Lung microvascular endothelial cell (primary cell): Measurements from ENCODE around the gene SPDYE17. TPM values are rescaled to one million over a fixed set of nuclear protein-coding genes. Genes with fewer than 3 reads are reported as not detected.
"Not testable (repeated sequence)": the region's sequence is repeated elsewhere in the genome, so short reads cannot be mapped to it uniquely, and the experiment has no call there.

Experiments
- DNase-seq, 2 donors: peaks; one replicate each; pipeline versions ENCODE4 v3.0.0 to v3.0.0-alpha.2; 2010; ENCODE audit warnings: low read depth in 2 of 2
- total RNA-seq: library from RNA; depleted of rRNA; stranded (reverse); fragments of >200 nt; gene quantifications from 2 replicates; pipeline ENCODE4 v1.2.1, GENCODE V29; 2014

SPDYE17 gene
- total RNA-seq, 1 donor from 2014 or later: not detected

DNA sequence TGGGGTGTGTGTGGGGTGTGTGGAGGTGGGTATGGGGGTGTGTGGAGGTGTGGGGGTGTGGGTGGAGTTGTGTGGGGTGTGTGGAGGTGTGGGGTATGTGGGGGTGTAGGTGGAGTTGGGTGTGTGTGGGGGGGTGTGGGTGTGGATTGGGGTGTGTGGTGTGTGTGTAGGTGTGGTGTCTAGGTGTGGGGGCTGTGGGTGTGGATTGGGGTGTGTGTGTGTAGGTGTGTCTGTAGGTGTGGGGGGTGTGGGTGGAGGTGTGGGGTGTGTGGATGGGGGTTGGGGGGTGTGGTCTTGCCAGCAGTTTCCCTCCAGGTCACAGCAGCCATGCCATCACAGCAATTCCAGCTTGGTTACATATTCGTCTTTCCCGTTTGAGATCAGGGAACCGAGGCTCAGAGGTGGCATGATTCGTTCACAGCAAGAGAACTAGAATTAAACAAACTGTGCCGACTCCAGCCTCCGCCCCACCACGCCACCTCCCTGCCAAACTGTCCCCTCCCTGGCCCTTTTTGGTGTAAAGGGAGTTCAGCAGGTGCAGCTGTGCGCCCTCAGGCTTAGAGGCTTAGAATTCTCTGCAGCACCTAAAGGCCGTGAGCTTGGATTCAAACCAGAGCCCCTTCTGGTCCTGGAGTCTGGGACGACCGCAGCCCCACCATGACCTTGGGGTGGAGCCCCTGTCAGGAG, 33.3 kb downstream of the SPDYE17 start:
- DNase-seq: peak in 1 of 2 donors; percentile 11

DNA sequence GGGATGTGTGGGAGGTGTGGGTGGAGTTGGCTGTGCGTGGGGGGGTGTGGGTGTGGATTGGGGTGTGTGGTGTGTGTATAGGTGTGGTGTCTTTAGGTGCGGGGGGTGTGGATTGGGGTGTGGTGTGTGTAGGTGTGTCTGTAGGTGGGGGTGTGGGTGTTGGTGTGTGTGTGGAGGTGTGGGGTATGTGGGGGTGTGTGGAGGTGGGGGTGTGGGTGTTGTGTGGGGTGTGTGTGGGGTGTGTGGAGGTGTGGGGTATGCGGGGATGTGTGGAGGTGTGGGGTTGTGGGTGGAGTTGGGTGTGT, 33.9 kb downstream of the SPDYE17 start:
- no peak for DNase-seq

DNA sequence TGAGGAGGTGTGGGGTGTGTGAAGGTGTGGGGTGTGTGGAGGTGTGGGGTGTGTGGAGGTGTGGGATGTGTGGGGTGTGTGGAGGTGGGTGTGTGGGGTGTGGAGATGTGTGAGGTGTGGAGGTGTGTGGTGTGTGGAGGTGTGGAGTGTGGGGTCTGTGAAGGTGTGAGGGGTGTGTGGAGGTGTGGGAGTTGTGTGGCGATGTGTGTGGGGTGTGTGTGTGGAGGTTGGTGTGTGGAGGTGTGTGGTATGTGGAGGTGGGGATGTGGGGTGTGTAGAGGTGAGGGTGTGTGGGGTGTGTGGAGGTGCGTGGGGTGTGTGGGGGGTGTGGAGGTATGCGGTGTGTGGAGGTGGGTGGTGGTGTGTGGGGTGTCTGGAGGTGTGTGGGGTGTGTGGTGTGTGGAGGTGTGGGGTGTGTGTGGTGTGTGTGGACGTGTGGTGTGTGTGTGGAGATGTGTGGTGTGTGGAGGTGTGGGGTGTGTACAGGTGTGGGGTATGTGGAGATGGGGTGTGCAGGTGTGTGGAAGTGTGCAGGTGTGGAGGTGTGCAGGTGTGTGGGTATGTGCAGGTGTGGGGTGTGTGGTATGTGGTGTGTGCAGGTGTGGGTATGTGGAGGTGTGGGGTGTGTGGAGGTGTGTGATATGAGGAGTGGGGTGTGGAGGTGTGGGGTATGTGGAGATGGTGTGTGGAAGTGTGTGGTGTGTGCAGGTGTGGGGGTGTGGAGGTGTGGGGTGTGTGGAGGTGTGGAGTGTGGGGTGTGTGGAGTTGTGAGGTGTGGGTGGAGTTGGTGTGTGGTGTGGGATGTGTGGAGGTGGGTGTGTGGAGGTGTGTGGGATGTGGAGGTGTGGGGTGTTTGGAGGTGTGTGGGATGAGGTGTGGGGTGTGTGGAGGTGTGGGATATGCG, 34.5 kb downstream of the SPDYE17 start:
- DNase-seq: no peak

DNA sequence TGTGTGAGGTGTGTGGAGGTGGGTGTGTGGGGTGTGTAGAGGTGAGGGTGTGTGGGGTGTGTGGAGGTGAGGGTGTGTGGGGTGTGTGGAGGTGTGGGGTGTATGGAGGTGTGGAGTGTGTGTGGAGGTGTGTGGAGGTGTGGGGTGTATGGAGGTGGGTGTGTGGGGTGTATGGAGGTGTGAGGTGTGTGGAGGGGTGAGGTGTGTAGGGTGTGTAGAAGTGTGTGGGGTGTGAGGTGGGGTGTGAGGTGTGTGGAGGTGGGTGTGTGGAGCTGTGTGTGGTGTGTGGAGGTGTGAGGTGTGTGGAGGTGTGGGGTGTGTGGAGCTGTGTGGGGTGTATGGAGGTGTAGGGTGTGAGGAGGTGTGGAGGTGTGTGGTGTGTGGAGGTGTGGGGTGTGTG, 35.2 kb downstream of the SPDYE17 start:
- not testable (repeated sequence) for DNase-seq

DNA sequence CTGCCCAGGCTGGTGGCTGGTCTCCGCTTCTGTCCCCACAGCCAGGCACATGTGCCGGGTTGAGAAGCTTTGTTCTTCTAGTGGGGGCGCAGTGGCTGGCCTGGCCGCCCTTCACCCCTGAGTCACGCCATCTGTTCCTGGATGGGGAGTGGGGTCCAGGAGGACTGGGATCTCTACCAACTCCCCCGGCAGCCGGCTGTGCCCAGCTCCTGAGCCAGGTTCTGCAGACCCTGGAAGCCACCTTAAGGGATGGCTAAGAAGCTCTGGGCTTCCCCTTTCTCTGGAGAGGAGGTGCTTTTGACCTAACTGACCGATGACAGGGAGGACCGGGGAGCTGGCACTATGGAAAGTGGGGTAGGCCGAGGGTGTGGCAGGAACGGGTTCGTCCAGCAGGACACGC, 37.9 kb downstream of the SPDYE17 start:
- DNase-seq: not testable (repeated sequence)

DNA sequence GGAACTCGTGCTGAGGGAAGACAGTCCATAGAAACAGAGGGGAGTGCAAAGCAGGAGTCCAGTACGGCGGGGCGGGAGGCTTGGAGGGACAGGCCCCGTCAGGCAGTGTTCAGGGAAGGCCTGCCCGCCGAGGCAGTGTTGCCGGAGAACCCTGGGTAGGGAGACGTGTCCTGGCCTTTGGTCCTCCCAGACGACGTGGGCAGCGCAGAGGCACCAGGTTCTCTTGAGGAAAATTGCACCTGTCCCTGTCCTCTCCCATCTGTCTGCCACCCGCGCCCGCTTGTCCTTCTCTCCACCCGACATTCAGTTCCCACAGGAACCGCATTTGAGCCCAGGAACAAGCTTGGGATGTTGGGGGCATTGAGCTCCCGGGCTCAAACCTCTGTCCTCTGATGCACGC, 38.3 kb downstream of the SPDYE17 start:
- DNase-seq: not testable (repeated sequence)

DNA sequence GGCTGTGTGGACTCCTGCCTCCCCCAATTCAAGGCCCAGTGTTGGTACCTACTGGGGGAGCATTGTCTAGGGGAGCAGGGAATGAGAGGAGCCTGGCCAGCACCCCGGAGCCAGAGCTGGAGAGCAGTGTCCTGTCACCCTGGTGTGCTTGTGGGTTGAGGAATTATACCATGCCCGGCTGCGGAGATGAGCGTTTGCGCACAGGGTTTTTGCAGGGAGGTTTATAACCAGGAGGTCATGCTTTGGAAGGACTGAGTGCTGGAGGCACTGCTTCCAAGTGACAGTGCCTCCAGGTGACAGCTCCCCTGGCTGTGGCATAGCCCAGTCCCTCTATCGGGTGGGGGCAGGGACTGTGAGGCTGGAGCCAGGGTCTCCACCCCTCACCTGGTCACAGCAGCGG, 39.3 kb downstream of the SPDYE17 start:
- not testable (repeated sequence) for DNase-seq

DNA sequence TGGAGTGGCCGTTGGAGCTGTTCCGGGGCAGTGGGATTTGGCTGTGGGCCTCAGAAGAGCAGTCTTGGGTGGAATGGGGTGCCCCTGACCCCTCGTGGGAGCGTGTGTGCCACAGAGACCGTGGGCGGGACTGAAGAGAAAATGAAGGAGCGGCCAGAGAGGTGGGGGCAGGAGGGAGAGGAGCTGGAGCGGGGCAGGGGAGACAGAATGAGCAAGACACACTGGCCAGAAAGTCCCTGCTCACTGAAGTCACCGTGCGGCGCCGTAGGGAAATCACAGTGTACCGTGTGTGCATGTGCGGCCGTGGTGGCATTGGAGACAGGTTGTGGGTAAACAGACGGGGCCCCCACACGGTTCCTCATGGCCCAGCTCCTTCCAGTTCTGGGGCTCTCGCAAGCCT, 40.0 kb downstream of the SPDYE17 start:
- not testable (repeated sequence) for DNase-seq

DNA sequence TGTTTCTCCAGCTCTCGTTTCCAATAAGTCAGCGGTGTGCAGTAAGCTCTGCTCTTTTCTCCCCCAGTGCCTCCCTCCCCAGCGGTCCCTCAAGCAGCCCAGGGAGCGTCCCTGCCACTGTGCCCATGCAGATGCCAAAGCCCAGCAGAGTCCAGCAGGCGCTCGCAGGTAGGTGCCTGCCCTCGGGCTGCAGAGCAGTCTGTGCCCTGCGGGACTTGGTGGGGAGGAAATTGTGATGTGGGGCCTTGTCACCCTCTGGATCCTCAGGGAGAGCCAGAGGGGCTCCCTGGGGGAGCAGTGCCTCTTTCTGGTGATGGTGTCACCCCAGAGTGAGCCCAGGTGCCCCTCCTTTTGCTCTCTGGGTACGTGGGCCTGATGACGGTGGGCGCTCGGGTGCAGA, 42.0 kb downstream of the SPDYE17 start:
- DNase-seq: not testable (repeated sequence)

DNA sequence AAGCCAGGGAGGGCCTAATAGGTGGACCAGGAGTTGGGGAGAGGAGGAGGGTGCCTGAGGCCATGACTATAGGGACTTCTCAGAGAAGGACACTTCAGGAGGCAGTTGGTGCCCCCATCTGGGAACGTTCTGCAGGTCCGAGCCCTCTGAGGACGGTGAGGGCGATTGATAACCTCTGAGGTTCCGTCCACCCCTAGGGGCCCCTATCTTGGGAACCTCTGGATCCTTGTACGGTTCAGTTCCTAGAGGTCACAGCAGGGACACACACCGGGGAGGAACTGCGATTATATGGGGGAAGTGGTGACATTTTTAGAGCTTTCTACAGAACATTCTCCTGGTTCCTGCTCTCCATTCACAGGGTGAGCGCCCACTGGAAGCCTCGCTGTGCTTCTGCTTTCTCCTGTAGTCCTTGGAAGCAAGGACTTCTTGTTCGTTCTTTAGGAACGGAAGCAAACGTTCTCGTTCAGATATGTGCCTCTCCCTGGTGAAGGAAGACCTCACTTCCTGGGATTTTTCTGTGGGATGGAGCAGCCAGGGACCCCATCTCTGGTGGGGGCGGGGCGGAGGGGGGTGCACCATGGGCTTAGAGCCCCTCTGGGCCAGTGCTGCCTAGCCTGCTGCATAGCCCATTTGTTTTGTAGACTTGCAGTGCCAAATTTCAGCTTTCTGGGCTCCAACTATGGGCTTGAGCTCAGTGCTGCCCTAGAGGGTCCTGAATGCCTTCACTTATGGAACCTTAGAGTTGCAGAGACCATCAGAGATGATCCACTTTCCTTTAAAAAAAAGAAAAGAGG, 46.0 kb downstream of the SPDYE17 start:
- not testable (repeated sequence) for DNase-seq

DNA sequence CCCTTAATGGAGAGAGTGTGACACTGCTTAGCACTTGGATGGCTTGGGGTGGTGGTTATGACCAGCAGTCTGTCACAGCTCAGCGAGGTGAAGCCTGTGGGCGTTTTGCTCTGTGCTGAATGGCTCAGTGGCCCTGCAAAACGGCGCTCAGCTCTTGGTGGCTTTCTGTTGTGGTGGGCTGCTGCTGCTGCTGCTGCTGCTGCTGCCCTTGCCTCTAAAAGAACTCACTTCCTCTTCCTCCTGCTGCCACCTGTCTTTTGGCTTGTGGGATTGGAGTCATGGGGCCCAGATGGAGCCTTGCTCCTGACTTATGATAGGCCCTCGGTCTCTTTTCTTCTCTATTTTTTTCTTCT, 47.4 kb downstream of the SPDYE17 start:
- DNase-seq: not testable (repeated sequence)

DNA sequence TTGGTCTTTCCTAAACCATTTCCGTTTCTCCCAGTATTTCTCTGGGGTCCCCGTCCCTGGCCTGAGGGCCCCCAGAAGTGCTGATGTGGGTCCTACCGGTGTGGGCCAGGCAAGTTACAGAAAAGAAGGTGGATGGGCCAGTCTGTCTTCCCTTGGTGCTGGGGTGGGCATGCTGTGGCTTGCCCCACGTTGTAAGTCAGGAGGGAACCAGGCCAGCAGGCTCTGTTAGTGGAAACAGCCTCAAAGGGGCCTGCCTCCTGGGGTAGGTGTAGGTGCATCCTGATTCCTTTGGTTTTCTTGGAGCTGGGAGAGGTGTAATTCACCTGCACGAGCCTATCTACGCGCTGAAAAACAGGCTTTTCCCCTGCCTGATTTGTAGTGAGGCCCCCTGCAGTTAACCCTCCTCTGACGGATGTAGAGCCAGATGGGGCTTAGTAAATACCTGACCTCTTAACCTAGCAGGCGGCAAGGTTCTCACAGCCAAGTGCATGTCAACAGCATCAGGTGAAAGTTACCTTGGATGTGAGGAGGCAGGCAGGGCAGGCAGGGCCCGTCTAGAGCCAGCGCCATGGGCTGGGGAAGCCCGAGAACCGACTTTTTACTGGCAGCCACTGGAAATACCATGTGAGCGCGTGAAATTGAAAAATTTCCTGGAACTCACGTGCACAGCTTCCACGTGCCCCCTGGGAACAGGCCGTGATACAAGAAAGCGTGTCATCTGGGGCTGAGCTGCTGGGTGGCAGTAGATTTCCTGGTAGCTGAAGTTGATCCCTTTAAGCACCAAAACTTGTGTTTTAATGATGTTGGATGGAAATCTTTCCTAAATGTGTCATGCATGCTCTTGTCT, 48.0 kb downstream of the SPDYE17 start:
- DNase-seq: not testable (repeated sequence)

DNA sequence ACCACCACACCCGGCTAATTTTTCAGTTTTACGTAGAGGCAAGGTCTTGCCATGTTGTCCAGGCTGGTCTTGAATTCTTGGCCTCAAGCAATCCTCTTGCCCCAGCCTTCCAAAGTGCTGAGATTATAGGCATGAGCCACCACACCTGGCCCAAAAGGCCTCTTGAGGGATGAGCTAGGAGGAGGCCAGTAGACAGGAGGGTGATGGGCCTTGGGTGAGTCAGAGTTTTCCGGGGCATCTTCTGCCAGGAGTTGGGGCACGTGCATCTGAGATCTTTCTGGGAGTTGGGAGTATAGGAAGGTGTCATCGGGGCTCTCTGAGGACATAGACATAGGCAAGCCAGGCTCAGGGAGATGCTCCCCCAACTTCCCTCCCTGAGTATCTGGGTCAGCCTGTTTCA, 48.8 kb downstream of the SPDYE17 start:
- DNase-seq: not testable (repeated sequence)

DNA sequence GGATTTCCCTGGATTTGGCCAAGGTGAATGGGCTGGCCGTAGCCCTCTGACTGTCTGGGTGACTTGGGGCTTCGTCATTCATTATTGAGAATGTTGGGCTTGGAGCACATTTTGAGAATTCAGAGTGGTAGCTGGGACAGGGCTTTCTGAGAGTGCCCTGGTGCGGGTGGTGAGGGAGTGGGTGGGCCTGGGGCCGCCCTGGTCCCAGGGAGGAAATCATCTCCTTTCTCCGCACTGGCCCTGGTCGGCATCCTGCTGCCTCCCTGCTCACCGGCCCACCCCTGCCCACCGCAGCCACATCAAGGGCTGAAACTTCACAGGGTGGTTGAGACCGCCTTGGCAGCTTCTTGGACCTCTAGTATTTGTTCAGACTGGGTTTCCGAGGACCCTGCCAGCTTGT, 49.7 kb downstream of the SPDYE17 start:
- not testable (repeated sequence) for DNase-seq

DNA sequence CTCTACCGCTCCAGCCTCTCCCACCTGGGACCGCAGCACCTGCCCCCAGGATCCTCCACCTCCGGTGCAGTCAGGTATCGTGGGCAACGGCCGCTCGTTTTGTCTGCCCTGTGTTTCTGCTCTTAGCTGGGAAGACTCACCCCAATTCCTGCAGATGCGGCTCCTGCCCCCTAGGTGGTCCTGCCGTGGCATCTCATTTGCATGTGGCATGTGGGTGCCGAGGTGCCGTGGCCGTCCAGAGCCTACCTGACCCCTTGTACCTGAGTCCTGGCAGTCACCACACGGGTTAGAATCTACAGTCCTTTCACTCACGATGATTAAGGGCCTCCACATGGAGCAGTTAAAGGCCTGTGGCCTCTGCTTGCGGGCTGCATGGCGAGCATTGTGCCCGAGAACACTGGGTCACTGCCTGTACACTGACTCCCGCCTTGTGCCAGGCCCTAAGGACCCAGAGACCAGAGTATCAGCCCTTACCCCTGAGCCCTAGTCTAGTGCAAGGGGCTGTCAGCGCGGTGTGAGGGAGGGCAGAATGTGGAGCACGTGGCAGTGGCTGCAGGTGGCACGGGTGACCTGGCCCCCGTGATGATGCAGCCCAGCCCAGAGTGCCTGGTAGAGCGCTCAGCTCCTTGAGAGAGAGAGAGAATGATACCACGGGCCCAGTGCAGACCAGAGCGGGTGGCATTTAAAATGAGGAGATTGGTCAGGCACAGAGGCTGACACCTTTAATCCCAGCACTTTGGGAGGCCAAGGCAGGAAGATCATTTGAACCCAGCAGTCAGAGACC, 50.8 kb downstream of the SPDYE17 start:
- not testable (repeated sequence) for DNase-seq

DNA sequence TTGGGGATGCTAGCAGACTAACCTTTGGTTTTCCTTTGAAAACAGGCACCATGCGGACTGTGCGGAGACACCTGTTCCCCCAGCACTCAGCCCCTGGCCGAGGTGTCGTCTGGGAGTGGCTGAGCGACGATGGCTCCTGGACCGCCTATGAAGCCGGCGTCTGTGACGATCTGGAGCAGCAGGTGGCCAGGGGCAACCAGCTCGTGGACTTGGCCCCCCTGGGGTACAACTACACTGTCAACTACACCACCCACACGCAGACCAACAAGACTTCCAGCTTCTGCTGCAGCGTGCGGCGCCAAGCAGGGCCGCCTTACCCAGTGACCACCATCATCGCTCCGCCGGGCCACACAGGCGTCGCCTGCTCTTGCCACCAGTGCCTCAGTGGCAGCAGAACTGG, 51.6 kb downstream of the SPDYE17 start:
- DNase-seq: not testable (repeated sequence)

DNA sequence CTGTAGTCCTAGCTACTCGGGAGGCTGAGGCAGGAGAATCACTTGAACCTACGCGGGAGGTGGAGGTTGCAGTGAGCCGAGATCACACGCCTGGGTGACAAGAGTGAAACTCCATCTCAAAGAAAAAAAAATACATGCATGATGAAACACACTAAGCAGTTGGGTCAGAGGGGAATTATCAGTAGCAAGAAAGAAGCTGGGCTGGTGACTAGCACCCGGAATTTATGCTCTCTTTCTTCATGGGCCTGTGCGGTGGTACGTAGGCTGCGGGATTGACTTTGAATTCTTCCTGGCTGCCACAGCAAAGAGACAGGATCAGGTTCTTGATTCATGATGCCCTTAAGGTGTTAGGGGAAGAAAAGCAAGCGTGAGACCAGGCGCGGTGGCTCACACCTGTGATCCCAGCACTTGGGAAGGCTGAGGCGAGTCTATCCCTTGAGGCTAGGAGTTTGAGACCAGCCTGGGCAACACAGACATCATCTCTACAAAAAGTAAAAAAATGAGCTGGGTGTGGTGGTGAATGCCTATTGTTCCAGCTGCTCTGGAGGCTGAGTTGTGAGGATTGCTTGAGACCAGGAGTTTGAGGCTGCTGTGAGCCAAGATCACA, 54.3 kb downstream of the SPDYE17 start:
- not testable (repeated sequence) for DNase-seq

DNA sequence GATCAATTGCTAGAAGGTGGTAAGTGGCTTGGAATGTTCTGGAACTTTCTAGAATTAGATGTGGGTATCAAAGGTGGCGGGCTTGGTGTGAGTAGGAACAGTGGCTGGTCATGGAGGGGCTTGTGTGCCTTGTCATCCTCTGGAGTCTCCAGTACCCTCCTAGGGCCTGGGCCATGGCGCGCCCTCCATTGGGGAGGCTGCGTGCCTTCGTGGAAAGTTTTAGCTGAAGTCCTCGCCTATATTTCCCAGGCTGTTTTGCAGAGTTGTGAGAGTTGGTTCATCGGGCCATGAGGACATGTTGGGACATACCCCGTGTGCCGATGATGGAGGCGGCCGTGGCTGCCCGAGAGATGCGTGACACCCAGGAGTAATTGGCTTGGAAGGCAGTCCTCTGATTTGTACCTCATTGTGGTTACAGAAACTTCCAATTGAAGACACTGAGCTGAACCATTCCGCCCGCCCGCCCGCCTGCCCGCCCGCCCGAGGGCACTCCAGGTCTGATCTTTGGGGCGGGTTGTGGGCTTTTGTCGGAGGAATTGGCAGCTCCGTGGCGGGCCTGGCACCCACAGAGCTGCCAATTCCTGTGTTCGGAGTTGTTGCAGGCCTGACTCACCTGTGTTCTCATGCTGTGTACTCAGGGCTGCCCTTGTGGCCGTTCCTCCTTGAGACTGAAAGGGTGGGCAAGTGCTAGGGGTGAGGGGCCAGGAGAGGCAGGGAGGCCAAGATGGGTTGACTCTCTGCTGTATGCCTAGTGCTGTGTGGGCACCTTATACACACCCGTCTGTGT, 57.2 kb downstream of the SPDYE17 start:
- not testable (repeated sequence) for DNase-seq

DNA sequence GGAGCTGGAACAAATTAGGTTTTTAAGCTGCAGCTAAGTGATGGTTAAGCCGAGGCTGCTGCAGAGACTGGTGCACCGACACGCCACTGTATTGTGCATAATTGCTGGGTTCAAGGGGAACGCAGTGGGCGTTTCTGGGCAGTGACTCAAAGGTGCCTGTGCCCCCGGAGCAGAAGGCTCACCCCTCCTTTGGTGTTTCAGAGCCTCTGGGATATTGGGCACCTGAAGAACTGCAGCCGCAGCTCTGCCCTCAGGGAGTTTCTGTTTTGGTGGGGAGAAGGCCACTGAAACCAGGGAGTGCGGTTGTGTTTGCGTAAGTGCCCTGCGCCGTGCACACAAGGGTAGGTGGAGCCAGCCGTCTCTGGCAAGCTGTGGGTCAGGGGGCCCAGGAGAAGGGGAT, 57.8 kb downstream of the SPDYE17 start:
- not testable (repeated sequence) for DNase-seq
